B cell (primary cell): ENCODE measurements around the gene NTM. TPM values are rescaled to one million over a fixed set of nuclear protein-coding genes. Genes with fewer than 3 reads are reported as not detected.

Experiments
- ATAC-seq: fragments of 200-7000 bp; cut with Tn5 transposase; one replicate; pipeline ENCODE4 v1.10.0; 2021; ENCODE audit warnings: low read depth, mild to moderate bottlenecking, moderate number of reproducible peaks, moderate library complexity
- CTCF ChIA-PET: fragments of 350-600 bp; sonication (Branson Sonifier 250); formaldehyde crosslinking; loops from one replicate; lab custom pipeline; 2021; ENCODE audit warnings: antibody characterized with exemption, inconsistent platforms; lab: Charles Lee
- POLR2A ChIA-PET: fragments of 350-600 bp; sonication (Branson Sonifier 250); formaldehyde crosslinking; loops from one replicate; lab custom pipeline; 2021; ENCODE audit warnings: antibody characterized with exemption; lab: Charles Lee
- DNase-seq: peaks from one replicate; pipeline ENCODE4 v3.0.0; 2013
- H2AFZ ChIP-seq: 2 replicates; pipeline ENCODE4 v1.6.1; 2012; ENCODE audit warnings: mild to moderate bottlenecking, low read depth, low read length; ENCODE audit not compliant: insufficient read depth, poor library complexity, severe bottlenecking
- H3K27ac ChIP-seq, 2 donors: 1 replicate in 1 of 2; 2 replicates in 1 of 2; pipeline ENCODE4 v1.5.1; 2012 to 2013; ENCODE audit warnings: low read length in 2 of 2, mild to moderate bottlenecking in 2 of 2, moderate library complexity in 1 of 2
- H3K27me3 ChIP-seq, 4 experiments: fragments of 200-600 bp in 1 of 4; sonication (generic) in 1 of 4; replicated peaks in 1 of 4; 1 replicate in 2 of 4; 2 replicates in 2 of 4; pipeline versions ENCODE4 v1.6.1 to v1.7.0; 2013 to 2016; ENCODE audit warnings: low read length in 3 of 4, mild to moderate bottlenecking in 2 of 4, mixed read lengths in 1 of 4, moderate library complexity in 1 of 4; ENCODE audit not compliant: insufficient read depth in 4 of 4, control insufficient read depth in 3 of 4; ENCODE audit errors: control extremely low read depth in 1 of 4
- H3K36me3 ChIP-seq, 2 experiments: replicated peaks in 1 of 2; 1 replicate in 1 of 2; 2 replicates in 1 of 2; pipeline versions ENCODE4 v1.6.1 to v1.7.1; 2013; ENCODE audit warnings: low read length in 1 of 2; ENCODE audit not compliant: insufficient read depth in 2 of 2, control insufficient read depth in 1 of 2; ENCODE audit errors: control extremely low read depth in 1 of 2, extremely low read depth in 1 of 2
- H3K4me1 ChIP-seq, 2 donors: fragments of 200-600 bp in 1 of 2; sonication (generic) in 1 of 2; 1 replicate in 1 of 2; 2 replicates in 1 of 2; pipeline versions ENCODE4 v1.5.1 to v1.6.1; 2013 to 2017; ENCODE audit warnings: low read length in 2 of 2; ENCODE audit not compliant: control insufficient read depth in 2 of 2, insufficient read depth in 2 of 2
- H3K4me2 ChIP-seq: replicated peaks from 2 replicates; pipeline ENCODE3; 2012; ENCODE audit warnings: mild to moderate bottlenecking, low read depth, low read length; ENCODE audit not compliant: poor library complexity, severe bottlenecking
- H3K4me3 ChIP-seq, 5 experiments: fragments of 200-600 bp in 1 of 5; sonication (generic) in 1 of 5; 1 replicate in 3 of 5; 2 replicates in 2 of 5; pipeline versions ENCODE4 v1.5.1 to v1.7.0; 2011 to 2016; ENCODE audit warnings: low read length in 4 of 5, mild to moderate bottlenecking in 4 of 5, low read depth in 2 of 5, control low read depth in 1 of 5, moderate library complexity in 1 of 5; ENCODE audit not compliant: insufficient read depth in 1 of 5; ENCODE audit errors: control extremely low read depth in 1 of 5, extremely low read depth in 1 of 5
- H3K79me2 ChIP-seq: fragments of 200-600 bp; sonication (generic); one replicate; pipeline ENCODE4 v1.6.0; 2016; ENCODE audit warnings: low read length; ENCODE audit not compliant: control insufficient read depth, insufficient read depth
- H3K9ac ChIP-seq: fragments of 200-600 bp; sonication (generic); 2 replicates; pipeline ENCODE4 v1.6.1; 2017; ENCODE audit warnings: mild to moderate bottlenecking, low read length, moderate library complexity
- H3K9me3 ChIP-seq, 3 donors: one replicate each; pipeline versions ENCODE4 v1.6.1 to v1.7.1; 2013; ENCODE audit warnings: low read length in 2 of 3; ENCODE audit not compliant: control insufficient read depth in 2 of 3, insufficient read depth in 1 of 3; ENCODE audit errors: control extremely low read depth in 1 of 3
- H4K20me1 ChIP-seq: 2 replicates; pipeline ENCODE4 v1.6.0; 2012; ENCODE audit warnings: mild to moderate bottlenecking, low read length; ENCODE audit not compliant: insufficient read depth, control insufficient read depth, poor library complexity, severe bottlenecking
- H3K27ac Mint-ChIP-seq: one replicate; pipeline ENCODE4 v1.8.0; 2021; ENCODE audit warnings: mixed read lengths
- H3K27me3 Mint-ChIP-seq: one replicate; pipeline ENCODE4 v1.8.0; 2021; ENCODE audit warnings: mixed read lengths
- H3K4me1 Mint-ChIP-seq: one replicate; pipeline ENCODE4 v1.8.0; 2021; ENCODE audit warnings: mixed read lengths
- H3K4me3 Mint-ChIP-seq: one replicate; pipeline ENCODE4 v1.8.0; 2021; ENCODE audit warnings: mixed read lengths
- H3K9me3 Mint-ChIP-seq: one replicate; pipeline ENCODE4 v1.8.0; 2022; ENCODE audit warnings: mixed read lengths; ENCODE audit not compliant: insufficient read depth
- EZH2 ChIP-seq: IDR thresholded peaks from 2 replicates; pipeline ENCODE4 v1.6.1; 2012; ENCODE audit warnings: borderline replicate concordance, low read depth, mild to moderate bottlenecking, moderate library complexity, low read length; ENCODE audit not compliant: insufficient read depth, poor library complexity, severe bottlenecking
- WGBS: methylation state at CpG from one replicate; pipeline ENCODE4 v1.1.5; 2013; ENCODE audit warnings: missing lambda C conversion rate; ENCODE audit not compliant: insufficient coverage; 5-methylcytosine and 5-hydroxymethylcytosine counted together
- intact Hi-C: fragments of 100-400 bp; cut with micrococcal nuclease; formaldehyde crosslinking; loops from one replicate; pipeline ENCODE4 v1.10.0; 2022
- polyA plus RNA-seq: library from polyadenylated mRNA; depleted of rRNA; stranded (reverse); fragments of >200 nt; gene quantifications from 2 replicates; pipeline ENCODE4 v1.2.3, GENCODE V29; 2012
- total RNA-seq, 2 donors: library from RNA; stranded (reverse); fragments of 120-200 nt in 1 of 2; gene quantifications; 1 replicate in 1 of 2; 2 replicates in 1 of 2; pipeline versions ENCODE4 v1.2.3 to v1.2.4, GENCODE V29; 2013 to 2022
- TF ChIP-seq, protein P1 (sequence below): fragments of 200-600 bp; IDR thresholded peaks from one replicate; pipeline ENCODE4 v1.8.0; 2022; ENCODE audit warnings: antibody characterized with exemption, mild to moderate bottlenecking

Gene NTM
- total and polyA plus RNA-seq, 2 donors (not counting 1 experiment from before 2014, with no cell fraction given): not detected

DNA sequence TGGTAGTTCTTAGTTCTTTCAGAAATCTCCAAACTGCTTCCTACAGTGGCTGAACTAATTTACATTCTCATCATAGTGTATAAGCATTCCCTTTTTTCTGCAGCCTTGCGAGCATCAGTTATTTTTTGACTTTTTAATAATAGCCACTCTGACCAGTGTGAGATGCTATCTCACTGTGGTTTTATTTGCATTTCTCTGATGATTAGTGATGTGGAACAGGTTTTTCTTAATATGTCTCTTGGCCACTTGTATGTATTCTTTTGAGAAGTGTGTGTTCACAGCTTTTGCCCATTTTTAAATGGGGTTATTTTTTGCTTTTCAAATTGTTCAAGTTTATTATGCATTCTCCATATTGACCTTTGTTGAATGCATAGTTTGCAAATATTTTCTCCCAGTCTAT, 459.3 kb downstream of the NTM start:
- intact Hi-C loops: no loop called here
- H2AFZ ChIP-seq: no peak overlapping the region
- Mint-ChIP-seq H3K9me3 (peaks cover 2% of the 10 kb centered on the region), H3K4me3 (no peak overlapping the region), H3K27me3 (no peaks in the 10 kb centered on the region), H3K27ac (no peak overlapping the region), H3K4me1 (peaks cover 7% of the 10 kb centered on the region)
- H3K4me1 ChIP-seq: no peaks in the 10 kb centered on the region
- H3K9ac ChIP-seq: no peak overlapping the region
- TF ChIP-seq, protein P1, sequence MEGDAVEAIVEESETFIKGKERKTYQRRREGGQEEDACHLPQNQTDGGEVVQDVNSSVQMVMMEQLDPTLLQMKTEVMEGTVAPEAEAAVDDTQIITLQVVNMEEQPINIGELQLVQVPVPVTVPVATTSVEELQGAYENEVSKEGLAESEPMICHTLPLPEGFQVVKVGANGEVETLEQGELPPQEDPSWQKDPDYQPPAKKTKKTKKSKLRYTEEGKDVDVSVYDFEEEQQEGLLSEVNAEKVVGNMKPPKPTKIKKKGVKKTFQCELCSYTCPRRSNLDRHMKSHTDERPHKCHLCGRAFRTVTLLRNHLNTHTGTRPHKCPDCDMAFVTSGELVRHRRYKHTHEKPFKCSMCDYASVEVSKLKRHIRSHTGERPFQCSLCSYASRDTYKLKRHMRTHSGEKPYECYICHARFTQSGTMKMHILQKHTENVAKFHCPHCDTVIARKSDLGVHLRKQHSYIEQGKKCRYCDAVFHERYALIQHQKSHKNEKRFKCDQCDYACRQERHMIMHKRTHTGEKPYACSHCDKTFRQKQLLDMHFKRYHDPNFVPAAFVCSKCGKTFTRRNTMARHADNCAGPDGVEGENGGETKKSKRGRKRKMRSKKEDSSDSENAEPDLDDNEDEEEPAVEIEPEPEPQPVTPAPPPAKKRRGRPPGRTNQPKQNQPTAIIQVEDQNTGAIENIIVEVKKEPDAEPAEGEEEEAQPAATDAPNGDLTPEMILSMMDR: no peak
- no peak for TF ChIP-seq EZH2
- ATAC-seq (no peak), DNase-seq (no peak)
- no peaks in the 10 kb centered on the region for H3K9me3 ChIP-seq
- no CpG with 5 or more reads among the region's 1 CpG for WGBS
- ChIA-PET POLR2A (no interaction called here), CTCF (no interaction called here)
- H3K27me3 ChIP-seq: no peaks in the 10 kb centered on the region
- no peak overlapping the region for H3K4me3 ChIP-seq
- H4K20me1 ChIP-seq: no peaks in the 10 kb centered on the region
- no peak overlapping the region for H3K27ac ChIP-seq
- no peaks in the 10 kb centered on the region for H3K36me3 ChIP-seq
- H3K4me2 ChIP-seq: no peak overlapping the region
- no peaks in the 10 kb centered on the region for H3K79me2 ChIP-seq

DNA sequence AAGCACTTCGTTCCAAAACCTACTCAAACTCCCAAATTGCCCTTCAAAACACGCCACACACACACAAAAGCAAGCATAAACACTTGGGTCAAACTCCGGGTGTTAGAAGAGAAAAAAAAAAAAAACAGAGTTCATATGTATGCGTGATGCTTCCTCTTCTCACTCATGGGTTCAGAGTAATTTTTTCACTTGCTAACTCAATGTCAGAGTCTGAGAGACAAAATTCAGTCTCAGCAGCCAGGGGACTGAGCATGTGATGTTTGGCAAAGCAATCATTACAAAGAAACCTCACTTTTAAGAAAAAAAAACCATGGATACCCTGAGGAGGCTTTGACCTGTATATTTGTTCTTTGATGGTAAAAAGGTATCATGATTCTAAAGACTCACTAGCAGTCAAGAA, 461.7 kb downstream of the NTM start:
- ATAC-seq: no peak
- CTCF ChIA-PET: no interaction called here
- H3K4me3 Mint-ChIP-seq: no peak overlapping the region
- POLR2A ChIA-PET: no interaction called here
- no peaks in the 10 kb centered on the region for H3K27me3 Mint-ChIP-seq
- intact Hi-C loops: no loop called here
- DNase-seq: no peak
- Histone ChIP-seq H3K4me3 (no peak overlapping the region), H3K27me3 (no peaks in the 10 kb centered on the region), H3K9me3 (no peaks in the 10 kb centered on the region), H3K4me2 (no peak overlapping the region), H3K27ac (no peak overlapping the region), H4K20me1 (no peaks in the 10 kb centered on the region), H3K4me1 (no peaks in the 10 kb centered on the region), H3K36me3 (no peaks in the 10 kb centered on the region), H2AFZ (no peak overlapping the region), H3K79me2 (no peaks in the 10 kb centered on the region), H3K9ac (no peak overlapping the region)
- peaks cover 7% of the 10 kb centered on the region for H3K4me1 Mint-ChIP-seq
- peaks cover 2% of the 10 kb centered on the region for H3K9me3 Mint-ChIP-seq
- WGBS: 20% methylated on average over 1 of the region's 4 CpGs
- TF ChIP-seq, protein P1: no peak
- TF ChIP-seq EZH2: no peak
- H3K27ac Mint-ChIP-seq: no peak overlapping the region
